K562 (cell line): Measurements from ENCODE around the gene GBX1. TPM values are rescaled to one million over a fixed set of nuclear protein-coding genes. Genes with fewer than 3 reads are reported as not detected.

Experiments used
- AFF4 ChIP-seq: sonication (generic); formaldehyde crosslinking; IDR thresholded peaks from 2 replicates; pipeline ENCODE4 v1.8.0; 2023; ENCODE audit warnings: mild to moderate bottlenecking, missing genetic modification reagents
- ATF3 ChIP-seq, 2 experiments: fragments of 450-650 bp in 1 of 2; sonication (generic) in 1 of 2; formaldehyde crosslinking in 1 of 2; IDR thresholded peaks in 1 of 2; conservative IDR thresholded peaks in 1 of 2; 2 replicates each; pipeline versions ENCODE4 v1.6.1 to v1.8.1; 2016 to 2023; ENCODE audit warnings: mild to moderate bottlenecking in 2 of 2, moderate library complexity in 2 of 2, inconsistent platforms in 1 of 2, missing genetic modification reagents in 1 of 2
- E2F8 ChIP-seq: fragments of 450-650 bp; IDR thresholded peaks from 2 replicates; pipeline ENCODE4 v1.7.1; 2018; ENCODE audit warnings: mild to moderate bottlenecking, low read depth; ENCODE audit not compliant: partially characterized antibody
- HCFC1 ChIP-seq: IDR thresholded peaks from 2 replicates; pipeline ENCODE4 v1.6.1; 2012; ENCODE audit warnings: low read depth, low read length, improper control_type of control experiment
- MYNN ChIP-seq, 2 experiments: sonication (generic); formaldehyde crosslinking in 1 of 2; IDR thresholded peaks; 2 replicates each; pipeline versions ENCODE4 v1.5.0 to v1.6.1; 2016 to 2020; ENCODE audit warnings: antibody characterized with exemption in 1 of 2, missing genetic modification reagents in 1 of 2
- OTX1 ChIP-seq: fragments of 450-650 bp; formaldehyde crosslinking; IDR thresholded peaks from 2 replicates; pipeline ENCODE4 v1.4.0; 2022; ENCODE audit warnings: mild to moderate bottlenecking
- RB1 ChIP-seq: fragments of 450-650 bp; IDR thresholded peaks from 2 replicates; pipeline ENCODE4 v1.6.1; 2017; ENCODE audit warnings: low read depth, mild to moderate bottlenecking
- TAF1 ChIP-seq: IDR thresholded peaks from 2 replicates; pipeline ENCODE4 v1.6.1; 2011; ENCODE audit warnings: mild to moderate bottlenecking, low read length, moderate library complexity; ENCODE audit not compliant: insufficient read depth, control insufficient read depth, severe bottlenecking; ENCODE audit errors: extremely low read depth
- TBL1XR1 ChIP-seq, 2 experiments: IDR thresholded peaks; 2 replicates each; pipeline ENCODE4 v1.6.1; 2012; ENCODE audit warnings: improper control_type of control experiment in 2 of 2, low read length in 2 of 2, mild to moderate bottlenecking in 1 of 2
- XRCC3 ChIP-seq: fragments of 450-650 bp; IDR thresholded peaks from 2 replicates; pipeline ENCODE4 v1.6.1; 2017; ENCODE audit warnings: mild to moderate bottlenecking, moderate library complexity
- YY1 ChIP-seq, 3 experiments: IDR thresholded peaks; 2 replicates each; pipeline ENCODE4 v1.6.1; 2011; ENCODE audit warnings: low read length in 2 of 3, mild to moderate bottlenecking in 2 of 3, moderate library complexity in 2 of 3, borderline replicate concordance in 1 of 3, control low read depth in 1 of 3, low read depth in 1 of 3; ENCODE audit not compliant: insufficient read depth in 3 of 3, insufficient replicate concordance in 2 of 3, control insufficient read depth in 1 of 3, insufficient read length in 1 of 3; ENCODE audit errors: extremely low read depth in 1 of 3
- ZBTB5 ChIP-seq: fragments of 450-650 bp; IDR thresholded peaks from 2 replicates; pipeline ENCODE4 v1.6.1; 2017; ENCODE audit warnings: antibody characterized with exemption
- polyA plus RNA-seq, 8 experiments: library from polyadenylated mRNA; depleted of rRNA in 4 of 8; stranded (reverse) in 5 of 8; unstranded in 3 of 8; fragments of >200 nt; fragmentation: Nextera tagmentation in 2 of 8; fragmentation: Illumina TruSeq in 1 of 8; extraction: Ambion mirVana in 2 of 8; extraction: Trizol in 1 of 8; gene quantifications; 2 replicates each; pipeline versions ENCODE4 v1.2.1 to v1.2.3, GENCODE V29; 2011 to 2014; ENCODE audit warnings: inconsistent platforms in 1 of 8, missing spikeins in 1 of 8
- total RNA-seq, 7 experiments: library from RNA; depleted of rRNA in 6 of 7; stranded (reverse); fragments of >200 nt in 6 of 7; fragmentation: Illumina TruSeq in 2 of 7; extraction: Trizol in 2 of 7; gene quantifications; 2 replicates each; pipeline versions ENCODE4 v1.2.1 to v1.2.3, GENCODE V29; 2011 to 2021; ENCODE audit warnings: low replicate concordance in 1 of 7
- TF ChIP-seq, protein P1 (sequence below): sonication (generic); formaldehyde crosslinking; IDR thresholded peaks from 2 replicates; pipeline ENCODE4 v1.8.0; 2022; ENCODE audit warnings: missing genetic modification reagents, mild to moderate bottlenecking, borderline replicate concordance

The GBX1 gene
- total and polyA plus RNA-seq, 9 of the 15 experiments (the other 6 are each of a cell fraction or from before 2014, with no cell fraction given), result not detected

DNA sequence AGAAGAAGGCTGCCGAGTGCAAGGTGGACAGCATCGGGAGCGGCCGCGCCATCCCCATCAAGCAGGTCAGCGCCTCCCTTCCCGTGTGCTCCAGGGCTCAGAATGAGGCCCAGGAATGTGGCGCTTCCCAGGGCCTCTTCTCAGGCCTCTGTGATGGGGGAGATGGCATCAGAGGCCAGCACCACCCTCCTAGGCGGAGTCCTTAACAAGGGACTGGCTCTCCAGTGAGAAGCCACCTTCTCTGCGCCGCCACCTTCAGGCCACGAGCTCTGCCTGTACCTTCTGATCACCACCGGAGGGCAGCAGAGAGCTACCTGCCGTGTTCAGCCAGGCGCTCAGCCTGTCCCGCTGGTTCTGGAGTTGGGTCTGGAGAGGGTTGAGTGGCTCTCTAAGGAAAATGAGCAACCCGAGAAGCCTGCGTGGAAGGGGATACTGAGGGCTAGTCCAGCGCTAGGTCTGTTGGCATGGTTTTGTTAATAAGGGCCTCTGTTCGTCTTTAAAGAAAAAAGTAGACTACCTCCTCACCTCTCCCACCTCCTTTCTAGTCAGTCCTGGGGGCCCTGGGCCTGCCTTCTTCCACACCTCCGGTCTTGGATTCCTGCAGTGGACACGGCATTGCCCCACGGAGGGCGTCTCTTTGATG is 43.6 kb downstream of the GBX1 start (continued):
- TF ChIP-seq ATF3 (IDR thresholded peaks at IDR 0.05) (no peak), ATF3 (CRISPR knock-in tag; conservative IDR thresholded peaks at IDR 0.05) (0 out of 2 replicates have a peak, but pooled peaks have one; percentile 65), OTX1 (CRISPR knock-in tag) (0 out of 2 replicates have a peak, but pooled peaks have one; percentile 3), HCFC1 (peak; percentile 48), AFF4 (CRISPR knock-in tag) (no peak), ZBTB5 (no peak), TBL1XR1 (IDR thresholded peaks at IDR 0.05; ENCODE audit: low read length in 2 of 2) (0 out of 4 replicates have a peak, but pooled peaks have one; percentile 21 to 57), RB1 (peak; percentile 89), XRCC3 (no peak), TAF1 (no peak), MYNN (IDR thresholded peaks at IDR 0.05) (peak; percentile 50; the same call in 1 of the 2 replicates), MYNN (CRISPR knock-in tag; IDR thresholded peaks at IDR 0.05) (no peak; the same call in 1 of the 2 replicates), E2F8 (peak; percentile 49), YY1 (IDR thresholded peaks at IDR 0.05; ENCODE audit: borderline replicate concordance in 1 of 3, control insufficient read depth in 1 of 3, extremely low read depth in 1 of 3, insufficient read depth in 3 of 3, insufficient read length in 1 of 3, insufficient replicate concordance in 2 of 3, low read depth in 1 of 3, low read length in 2 of 3) (peak in 2 of 3 experiments; percentile 46 to 52)
- TF ChIP-seq, protein P1, sequence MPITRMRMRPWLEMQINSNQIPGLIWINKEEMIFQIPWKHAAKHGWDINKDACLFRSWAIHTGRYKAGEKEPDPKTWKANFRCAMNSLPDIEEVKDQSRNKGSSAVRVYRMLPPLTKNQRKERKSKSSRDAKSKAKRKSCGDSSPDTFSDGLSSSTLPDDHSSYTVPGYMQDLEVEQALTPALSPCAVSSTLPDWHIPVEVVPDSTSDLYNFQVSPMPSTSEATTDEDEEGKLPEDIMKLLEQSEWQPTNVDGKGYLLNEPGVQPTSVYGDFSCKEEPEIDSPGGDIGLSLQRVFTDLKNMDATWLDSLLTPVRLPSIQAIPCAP (CRISPR knock-in tag), result no peak
